ENCODE data around the gene SIRPB1.
"Not testable (repeated sequence)": the region's sequence is repeated elsewhere in the genome, so short reads cannot be mapped to it uniquely, and the experiment has no call there.

- TF ChIP-seq CTCF, POLR2A (IDR thresholded peaks at IDR 0.05): not testable (repeated sequence)
Observed at GRCh38 chr20:1610404-1610803, 9.4 kb downstream of the SIRPB1 start.
